ENCODE measurements around the gene CRIP2. TPM values are rescaled to one million over a fixed set of nuclear protein-coding genes. Genes with fewer than 3 reads are reported as not detected.

Gene CRIP2
- total and polyA plus RNA-seq, 2 of the 13 experiments (the other 11 are each of a cell fraction or from before 2014, with no cell fraction given): 31.6 to 37.9 TPM

GRCh38 chr14:105490572-105491365 is 16.1 kb downstream of the CRIP2 start, which contains the start of gene TEDC1 (continued):
- TF ChIP-seq LBX2 (CRISPR knock-in tag; IDR thresholded peaks at IDR 0.05; ENCODE audit: borderline replicate concordance): 0 out of 2 replicates have a peak, but pooled peaks have one; percentile 2
- TF ChIP-seq NR2F6 (IDR thresholded peaks at IDR 0.05): no peak
- TF ChIP-seq NR2F6 (CRISPR knock-in tag; IDR thresholded peaks at IDR 0.05): peak; percentile 41; the same call in 1 of the 2 replicates
- TF ChIP-seq ZNF639 (CRISPR knock-in tag; conservative IDR thresholded peaks at IDR 0.05): peak; percentile 54; the same call in 1 of the 2 replicates
- TF ChIP-seq TBL1XR1 (IDR thresholded peaks at IDR 0.05; ENCODE audit: borderline replicate concordance, low read length, partially characterized antibody): no peak
- peak; percentile 42; the same call in 1 of the 2 replicates for TF ChIP-seq ZNF205 (CRISPR knock-in tag; IDR thresholded peaks at IDR 0.05)
- peak; percentile 96 for TF ChIP-seq NFYC (CRISPR knock-in tag; IDR thresholded peaks at IDR 0.05)
- peak; percentile 77; the same call in 1 of the 2 replicates for TF ChIP-seq NCOA1 (CRISPR knock-in tag; IDR thresholded peaks at IDR 0.05)
- no peak for TF ChIP-seq XBP1 (CRISPR knock-in tag; IDR thresholded peaks at IDR 0.05)
- peak; percentile 95 for TF ChIP-seq FOXK2 (IDR thresholded peaks at IDR 0.05)
- TF ChIP-seq MAZ (IDR thresholded peaks at IDR 0.05; ENCODE audit: borderline replicate concordance, low read depth, low read length): peak; percentile 85
- peak; percentile 92 for TF ChIP-seq MAZ (CRISPR knock-in tag; IDR thresholded peaks at IDR 0.05; ENCODE audit: low read depth)
- no peak for TF ChIP-seq CEBPZ (IDR thresholded peaks at IDR 0.05; ENCODE audit: low read length)
- TF ChIP-seq MIER3 (CRISPR knock-in tag; IDR thresholded peaks at IDR 0.05; ENCODE audit: borderline replicate concordance): peak; percentile 58; the same call in 1 of the 2 replicates
- TF ChIP-seq IKZF5 (CRISPR knock-in tag; IDR thresholded peaks at IDR 0.05): peak; percentile 86
- no peak for TF ChIP-seq SOX6 (IDR thresholded peaks at IDR 0.05)
- TF ChIP-seq SOX6 (CRISPR knock-in tag; IDR thresholded peaks at IDR 0.05): peak; percentile 67
- TF ChIP-seq ZFP1 (CRISPR knock-in tag; IDR thresholded peaks at IDR 0.05): peak; percentile 77
- TF ChIP-seq ZNF484 (CRISPR knock-in tag; IDR thresholded peaks at IDR 0.05; ENCODE audit: borderline replicate concordance, low read depth): no peak
- TF ChIP-seq, protein P1, sequence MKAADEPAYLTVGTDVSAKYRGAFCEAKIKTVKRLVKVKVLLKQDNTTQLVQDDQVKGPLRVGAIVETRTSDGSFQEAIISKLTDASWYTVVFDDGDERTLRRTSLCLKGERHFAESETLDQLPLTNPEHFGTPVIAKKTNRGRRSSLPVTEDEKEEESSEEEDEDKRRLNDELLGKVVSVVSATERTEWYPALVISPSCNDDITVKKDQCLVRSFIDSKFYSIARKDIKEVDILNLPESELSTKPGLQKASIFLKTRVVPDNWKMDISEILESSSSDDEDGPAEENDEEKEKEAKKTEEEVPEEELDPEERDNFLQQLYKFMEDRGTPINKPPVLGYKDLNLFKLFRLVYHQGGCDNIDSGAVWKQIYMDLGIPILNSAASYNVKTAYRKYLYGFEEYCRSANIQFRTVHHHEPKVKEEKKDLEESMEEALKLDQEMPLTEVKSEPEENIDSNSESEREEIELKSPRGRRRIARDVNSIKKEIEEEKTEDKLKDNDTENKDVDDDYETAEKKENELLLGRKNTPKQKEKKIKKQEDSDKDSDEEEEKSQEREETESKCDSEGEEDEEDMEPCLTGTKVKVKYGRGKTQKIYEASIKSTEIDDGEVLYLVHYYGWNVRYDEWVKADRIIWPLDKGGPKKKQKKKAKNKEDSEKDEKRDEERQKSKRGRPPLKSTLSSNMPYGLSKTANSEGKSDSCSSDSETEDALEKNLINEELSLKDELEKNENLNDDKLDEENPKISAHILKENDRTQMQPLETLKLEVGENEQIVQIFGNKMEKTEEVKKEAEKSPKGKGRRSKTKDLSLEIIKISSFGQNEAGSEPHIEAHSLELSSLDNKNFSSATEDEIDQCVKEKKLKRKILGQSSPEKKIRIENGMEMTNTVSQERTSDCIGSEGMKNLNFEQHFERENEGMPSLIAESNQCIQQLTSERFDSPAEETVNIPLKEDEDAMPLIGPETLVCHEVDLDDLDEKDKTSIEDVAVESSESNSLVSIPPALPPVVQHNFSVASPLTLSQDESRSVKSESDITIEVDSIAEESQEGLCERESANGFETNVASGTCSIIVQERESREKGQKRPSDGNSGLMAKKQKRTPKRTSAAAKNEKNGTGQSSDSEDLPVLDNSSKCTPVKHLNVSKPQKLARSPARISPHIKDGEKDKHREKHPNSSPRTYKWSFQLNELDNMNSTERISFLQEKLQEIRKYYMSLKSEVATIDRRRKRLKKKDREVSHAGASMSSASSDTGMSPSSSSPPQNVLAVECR (CRISPR knock-in tag; IDR thresholded peaks at IDR 0.05; ENCODE audit: borderline replicate concordance): peak; percentile 96
- peak; percentile 66 for TF ChIP-seq CBX1 (IDR thresholded peaks at IDR 0.05; ENCODE audit: low read depth)

All from HepG2 (cell line).